ENCODE data around the gene HIGD1B.

DNA sequence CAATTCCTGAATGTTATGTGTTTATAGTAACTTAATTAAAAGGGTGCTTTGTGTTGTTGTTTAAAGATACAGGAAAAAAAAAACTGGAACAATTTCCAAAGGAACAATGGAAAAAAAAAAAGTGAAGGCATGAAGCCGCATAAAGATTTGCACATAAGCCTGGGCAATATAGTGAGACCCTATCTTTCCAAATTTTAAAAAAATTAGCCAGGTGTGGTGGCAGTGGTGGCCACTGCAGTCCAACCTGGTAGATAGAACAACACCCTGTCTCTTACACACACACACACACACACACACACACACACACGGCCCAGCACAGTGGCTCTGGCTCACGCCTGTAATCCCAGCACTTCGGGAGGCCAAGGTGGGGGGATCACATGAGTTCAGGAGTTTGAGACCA is 39.5 kb upstream of the HIGD1B start:
- TF ChIP-seq, protein P1, sequence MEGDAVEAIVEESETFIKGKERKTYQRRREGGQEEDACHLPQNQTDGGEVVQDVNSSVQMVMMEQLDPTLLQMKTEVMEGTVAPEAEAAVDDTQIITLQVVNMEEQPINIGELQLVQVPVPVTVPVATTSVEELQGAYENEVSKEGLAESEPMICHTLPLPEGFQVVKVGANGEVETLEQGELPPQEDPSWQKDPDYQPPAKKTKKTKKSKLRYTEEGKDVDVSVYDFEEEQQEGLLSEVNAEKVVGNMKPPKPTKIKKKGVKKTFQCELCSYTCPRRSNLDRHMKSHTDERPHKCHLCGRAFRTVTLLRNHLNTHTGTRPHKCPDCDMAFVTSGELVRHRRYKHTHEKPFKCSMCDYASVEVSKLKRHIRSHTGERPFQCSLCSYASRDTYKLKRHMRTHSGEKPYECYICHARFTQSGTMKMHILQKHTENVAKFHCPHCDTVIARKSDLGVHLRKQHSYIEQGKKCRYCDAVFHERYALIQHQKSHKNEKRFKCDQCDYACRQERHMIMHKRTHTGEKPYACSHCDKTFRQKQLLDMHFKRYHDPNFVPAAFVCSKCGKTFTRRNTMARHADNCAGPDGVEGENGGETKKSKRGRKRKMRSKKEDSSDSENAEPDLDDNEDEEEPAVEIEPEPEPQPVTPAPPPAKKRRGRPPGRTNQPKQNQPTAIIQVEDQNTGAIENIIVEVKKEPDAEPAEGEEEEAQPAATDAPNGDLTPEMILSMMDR (IDR thresholded peaks at IDR 0.05): no peak
- no peak for TF ChIP-seq POLR2A (IDR thresholded peaks at IDR 0.05)
